ENCODE data around the gene LRP1B. TPM values are rescaled to one million over a fixed set of nuclear protein-coding genes. Genes with fewer than 3 reads are reported as not detected.

Gene LRP1B
- total RNA-seq, 2 donors from 2014 or later, result 0.79 to 1.8 TPM

DNA sequence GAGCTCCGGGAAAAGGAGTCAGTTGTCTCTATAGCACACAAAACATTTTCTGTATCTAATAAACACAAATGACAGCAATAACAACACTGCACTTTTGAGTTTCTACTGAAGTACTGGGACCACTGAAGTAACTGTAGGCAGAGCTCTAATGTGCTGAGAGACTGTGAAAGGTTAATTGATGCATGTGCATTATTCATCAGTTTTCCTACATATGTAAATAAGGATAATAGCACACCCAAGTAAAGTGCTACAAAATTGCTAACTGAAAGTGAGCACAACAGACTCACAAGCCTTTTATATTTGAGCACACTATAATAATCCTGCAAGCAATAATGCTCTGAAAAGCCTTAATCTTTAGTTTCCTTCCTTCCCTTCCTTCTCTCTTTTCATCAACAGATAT, 1051.6 kb downstream of the LRP1B start:
- H3K27me3 ChIP-seq (ENCODE audit: control insufficient read depth, insufficient read depth, low read length, poor library complexity, severe bottlenecking), result no peaks in the 10 kb centered on the region
- no peaks in the 10 kb centered on the region for H3K9me3 ChIP-seq (ENCODE audit: control insufficient read depth, low read length)
- TF ChIP-seq, protein P1, sequence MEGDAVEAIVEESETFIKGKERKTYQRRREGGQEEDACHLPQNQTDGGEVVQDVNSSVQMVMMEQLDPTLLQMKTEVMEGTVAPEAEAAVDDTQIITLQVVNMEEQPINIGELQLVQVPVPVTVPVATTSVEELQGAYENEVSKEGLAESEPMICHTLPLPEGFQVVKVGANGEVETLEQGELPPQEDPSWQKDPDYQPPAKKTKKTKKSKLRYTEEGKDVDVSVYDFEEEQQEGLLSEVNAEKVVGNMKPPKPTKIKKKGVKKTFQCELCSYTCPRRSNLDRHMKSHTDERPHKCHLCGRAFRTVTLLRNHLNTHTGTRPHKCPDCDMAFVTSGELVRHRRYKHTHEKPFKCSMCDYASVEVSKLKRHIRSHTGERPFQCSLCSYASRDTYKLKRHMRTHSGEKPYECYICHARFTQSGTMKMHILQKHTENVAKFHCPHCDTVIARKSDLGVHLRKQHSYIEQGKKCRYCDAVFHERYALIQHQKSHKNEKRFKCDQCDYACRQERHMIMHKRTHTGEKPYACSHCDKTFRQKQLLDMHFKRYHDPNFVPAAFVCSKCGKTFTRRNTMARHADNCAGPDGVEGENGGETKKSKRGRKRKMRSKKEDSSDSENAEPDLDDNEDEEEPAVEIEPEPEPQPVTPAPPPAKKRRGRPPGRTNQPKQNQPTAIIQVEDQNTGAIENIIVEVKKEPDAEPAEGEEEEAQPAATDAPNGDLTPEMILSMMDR (conservative IDR thresholded peaks at IDR 0.05), result no peak
- Mint-ChIP-seq H3K9me3 (no peaks in the 10 kb centered on the region), H3K4me1 (peaks cover 9% of the 10 kb centered on the region), H3K27me3 (ENCODE audit: insufficient read depth) (no peaks in the 10 kb centered on the region), H3K27ac (no peak overlapping the region), H3K36me3 (ENCODE audit: low read depth) (no peaks in the 10 kb centered on the region), H3K4me3 (no peak overlapping the region)
- no peaks in the 10 kb centered on the region for H3K36me3 ChIP-seq (ENCODE audit: control insufficient read depth, insufficient read depth, low read length)
- no peak overlapping the region for H3K9ac ChIP-seq (ENCODE audit: extremely low read depth, low read length, poor library complexity, severe bottlenecking)
- H3K27ac ChIP-seq (ENCODE audit: low read depth, low read length), result no peak overlapping the region
- no peaks in the 10 kb centered on the region for H3K4me1 ChIP-seq (ENCODE audit: control insufficient read depth, insufficient read depth, low read length)
- no peak for DNase-seq
- 83% methylated on average over 1 of the region's 1 CpG; no CpG with 5 or more reads in 1 of the 2 experiments for WGBS, 2 experiments (ENCODE audit: insufficient coverage in 1 of 2, insufficient read length in 1 of 2)
- no peak overlapping the region for H3K4me3 ChIP-seq (ENCODE audit: low read length)

DNA sequence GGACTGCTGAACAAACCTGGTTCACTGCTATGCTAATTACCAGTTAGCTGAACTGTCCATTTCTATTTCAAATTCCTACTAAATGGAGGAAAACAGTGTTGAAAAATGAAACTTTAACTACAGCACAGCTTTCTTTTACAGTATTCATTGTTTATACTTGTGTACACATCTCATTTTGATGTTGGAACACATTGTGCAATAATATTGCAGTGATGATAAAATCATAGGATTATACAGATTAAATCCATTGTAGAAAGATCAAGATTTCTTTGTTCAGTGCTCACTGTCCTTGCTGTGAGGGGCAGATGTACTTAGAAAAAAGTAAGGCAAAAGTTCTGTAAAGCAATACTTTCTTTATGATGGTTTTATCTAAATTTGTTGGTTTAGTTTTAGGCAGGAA, 1055.1 kb downstream of the LRP1B start:
- H3K9ac ChIP-seq (ENCODE audit: extremely low read depth, low read length, poor library complexity, severe bottlenecking), result no peak overlapping the region
- Mint-ChIP-seq H3K4me3 (no peak overlapping the region), H3K27ac (no peak overlapping the region), H3K36me3 (ENCODE audit: low read depth) (no peaks in the 10 kb centered on the region), H3K4me1 (peaks cover 9% of the 10 kb centered on the region), H3K27me3 (ENCODE audit: insufficient read depth) (no peaks in the 10 kb centered on the region), H3K9me3 (no peaks in the 10 kb centered on the region)
- no peak overlapping the region for H3K27ac ChIP-seq (ENCODE audit: low read depth, low read length)
- H3K36me3 ChIP-seq (ENCODE audit: control insufficient read depth, insufficient read depth, low read length), result no peaks in the 10 kb centered on the region
- H3K9me3 ChIP-seq (ENCODE audit: control insufficient read depth, low read length), result no peaks in the 10 kb centered on the region
- TF ChIP-seq, protein P1 (conservative IDR thresholded peaks at IDR 0.05), result no peak
- no peak for DNase-seq
- no peaks in the 10 kb centered on the region for H3K27me3 ChIP-seq (ENCODE audit: control insufficient read depth, insufficient read depth, low read length, poor library complexity, severe bottlenecking)
- H3K4me3 ChIP-seq (ENCODE audit: low read length), result no peak overlapping the region
- H3K4me1 ChIP-seq (ENCODE audit: control insufficient read depth, insufficient read depth, low read length), result no peaks in the 10 kb centered on the region

DNA sequence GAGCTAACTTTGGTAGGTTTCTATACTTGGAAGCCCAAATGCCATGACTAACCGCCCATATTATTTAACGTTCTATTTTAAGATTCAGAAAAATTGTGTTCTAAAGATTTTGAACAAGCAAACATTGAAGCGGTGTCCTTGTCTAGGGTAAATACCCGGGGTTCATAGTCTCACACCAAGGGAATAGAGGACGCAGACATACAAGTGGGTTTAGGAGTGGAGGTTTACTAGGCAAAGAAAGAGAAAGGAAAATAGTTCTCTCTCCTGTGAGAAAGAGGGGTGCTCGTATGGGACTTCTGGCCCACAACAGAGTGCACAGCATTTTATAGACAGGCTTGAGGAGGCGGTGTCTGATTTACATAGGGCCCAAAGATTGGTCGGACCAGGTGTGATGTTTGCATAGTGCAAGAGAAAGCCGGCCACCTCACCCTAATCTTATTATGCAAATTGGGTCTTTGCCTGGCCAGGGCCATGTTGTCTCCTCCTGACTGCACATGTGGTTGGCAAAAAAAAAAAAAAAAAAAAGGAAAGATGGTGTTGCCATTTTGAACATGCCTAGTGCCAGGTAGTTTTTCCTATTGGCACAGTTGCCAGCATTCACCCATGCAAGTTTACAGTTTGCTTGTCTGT, 1062.6 kb downstream of the LRP1B start:
- no peak overlapping the region for H3K4me3 Mint-ChIP-seq
- H3K9me3 Mint-ChIP-seq, result no peaks in the 10 kb centered on the region
- 95 to 98% methylated on average over 6 to 9 of the region's 9 CpGs for WGBS, 2 experiments (ENCODE audit: insufficient coverage in 1 of 2, insufficient read length in 1 of 2)
- H3K27ac Mint-ChIP-seq, result no peak overlapping the region
- Histone ChIP-seq H3K4me1 (ENCODE audit: control insufficient read depth, insufficient read depth, low read length) (no peaks in the 10 kb centered on the region), H3K27me3 (ENCODE audit: control insufficient read depth, insufficient read depth, low read length, poor library complexity, severe bottlenecking) (no peaks in the 10 kb centered on the region), H3K4me3 (ENCODE audit: low read length) (no peak overlapping the region), H3K27ac (ENCODE audit: low read depth, low read length) (no peak overlapping the region), H3K9me3 (ENCODE audit: control insufficient read depth, low read length) (no peaks in the 10 kb centered on the region), H3K36me3 (ENCODE audit: control insufficient read depth, insufficient read depth, low read length) (no peaks in the 10 kb centered on the region), H3K9ac (ENCODE audit: extremely low read depth, low read length, poor library complexity, severe bottlenecking) (no peak overlapping the region)
- DNase-seq, result peak; percentile 47
- TF ChIP-seq, protein P1 (conservative IDR thresholded peaks at IDR 0.05), result no peak
- no peaks in the 10 kb centered on the region for H3K27me3 Mint-ChIP-seq (ENCODE audit: insufficient read depth)
- H3K4me1 Mint-ChIP-seq, result peaks cover 4% of the 10 kb centered on the region
- no peaks in the 10 kb centered on the region for H3K36me3 Mint-ChIP-seq (ENCODE audit: low read depth)
